K562 (cell line): ENCODE data around the gene CLDND2. TPM values are rescaled to one million over a fixed set of nuclear protein-coding genes. Genes with fewer than 3 reads are reported as not detected.

ENCODE experiments used
- ATAC-seq: fragments of 200-7000 bp; cut with Tn5 transposase; 3 replicates; pipeline ENCODE4 v1.9.1; 2020; ENCODE audit warnings: moderate library complexity
- BruUV-seq: library from RNA; stranded (reverse); fragments of 400-500 nt; replicated peaks from 2 replicates; lab custom pipeline; 2021; lab: Mats Ljungman, UMichigan
- CTCF ChIA-PET: fragments of 300-600 bp; formaldehyde crosslinking; extraction: SDS; loops from one replicate; lab custom pipeline; 2021; ENCODE audit warnings: low intra/inter-chr PET ratio; lab: Yijun Ruan, JAX
- POLR2A ChIA-PET: fragments of 300-600, 350-650 bp; sonication (Branson Sonifier 250); formaldehyde crosslinking; extraction: SDS; loops from one replicate; lab custom pipeline; 2021; ENCODE audit warnings: antibody characterized with exemption, inconsistent platforms; lab: Yijun Ruan, JAX
- DNase-seq, 4 experiments: peaks; one replicate each; pipeline versions ENCODE4 v3.0.0 to v3.0.0-alpha.2; 2011 to 2018; ENCODE audit warnings: low spot score in 3 of 4, mixed read lengths in 3 of 4; ENCODE audit errors: extremely low read depth in 1 of 4
- FAIRE-seq: peaks from 2 replicates; lab custom pipeline; 2011; peaks lifted over from hg19 to GRCh38; lab: Jason Lieb, UNC
- H2AFZ ChIP-seq: 2 replicates; pipeline ENCODE4 v1.6.0; 2011; ENCODE audit warnings: low read depth, low read length, control low read depth, inconsistent platforms
- H3K27ac ChIP-seq: fragments of 200-600 bp; 3 replicates; pipeline ENCODE4 v1.8.0; 2011; ENCODE audit warnings: low read depth, mild to moderate bottlenecking, control low read depth, inconsistent platforms, low read length, moderate library complexity, mixed read lengths; ENCODE audit errors: extremely low read depth
- H3K27me3 ChIP-seq, 2 experiments: fragments of 300-600 bp in 1 of 2; 2 replicates in 1 of 2; 3 replicates in 1 of 2; pipeline versions ENCODE4 v1.6.0 to v1.8.0; 2011; ENCODE audit warnings: inconsistent platforms in 2 of 2, low read length in 2 of 2, mild to moderate bottlenecking in 1 of 2, mixed read lengths in 1 of 2, moderate library complexity in 1 of 2; ENCODE audit not compliant: control insufficient read depth in 2 of 2, insufficient read depth in 2 of 2
- H3K36me3 ChIP-seq: fragments of 300-600 bp; 3 replicates; pipeline ENCODE4 v1.8.0; 2011; ENCODE audit warnings: mild to moderate bottlenecking, low read length, inconsistent platforms; ENCODE audit not compliant: control insufficient read depth, insufficient read depth
- H3K4me1 ChIP-seq, 2 experiments: fragments of 200-600 bp in 1 of 2; replicated peaks in 1 of 2; 2 replicates in 1 of 2; 3 replicates in 1 of 2; pipeline versions ENCODE4 v1.5.1 to v1.8.0; 2011; ENCODE audit warnings: inconsistent platforms in 2 of 2, low read length in 2 of 2, mild to moderate bottlenecking in 1 of 2, mixed read lengths in 1 of 2, moderate library complexity in 1 of 2; ENCODE audit not compliant: control insufficient read depth in 2 of 2, insufficient read depth in 2 of 2
- H3K4me2 ChIP-seq: 2 replicates; pipeline ENCODE4 v1.6.1; 2011; ENCODE audit warnings: low read length, control low read depth, inconsistent platforms, mixed read lengths; ENCODE audit not compliant: insufficient read depth
- H3K4me3 ChIP-seq: fragments of 200-600 bp; sonication (generic), shearing (Covaris generic); 2 replicates; pipeline ENCODE4 v1.5.1; 2016; ENCODE audit warnings: control low read depth, inconsistent platforms
- H3K79me2 ChIP-seq: fragments of 200-600 bp; 3 replicates; pipeline ENCODE4 v1.8.0; 2011; ENCODE audit warnings: low read length, inconsistent platforms; ENCODE audit not compliant: control insufficient read depth, insufficient read depth
- H3K9ac ChIP-seq, 2 experiments: 2 replicates each; pipeline versions ENCODE4 v1.6.0 to v1.6.1; 2011; ENCODE audit warnings: low read depth in 2 of 2, low read length in 2 of 2, control low read depth in 1 of 2, inconsistent platforms in 1 of 2, mild to moderate bottlenecking in 1 of 2, mixed read lengths in 1 of 2; ENCODE audit not compliant: insufficient read depth in 1 of 2
- H3K9me1 ChIP-seq: one replicate; pipeline ENCODE4 v1.6.0; 2011; ENCODE audit warnings: inconsistent platforms, mild to moderate bottlenecking, low read length, moderate library complexity; ENCODE audit not compliant: control insufficient read depth, insufficient read depth
- H3K9me3 ChIP-seq: replicated peaks from 2 replicates; pipeline ENCODE4 v1.5.1; 2011; ENCODE audit warnings: low read depth, low read length, inconsistent platforms; ENCODE audit not compliant: control insufficient read depth, insufficient read depth
- H4K20me1 ChIP-seq: replicated peaks from 2 replicates; pipeline ENCODE4 v1.6.1; 2011; ENCODE audit warnings: low read length, inconsistent platforms, mixed read lengths; ENCODE audit not compliant: control insufficient read depth, insufficient read depth
- EHMT2 ChIP-seq: fragments of 450-650 bp; IDR thresholded peaks from 2 replicates; pipeline ENCODE4 v1.6.1; 2018; ENCODE audit warnings: antibody characterized with exemption
- KDM4B ChIP-seq, 2 experiments: fragments of 450-650 bp in 1 of 2; sonication (generic) in 1 of 2; IDR thresholded peaks; 2 replicates each; pipeline ENCODE4 v1.6.1; 2016 to 2017; ENCODE audit warnings: borderline replicate concordance in 2 of 2, antibody characterized with exemption in 1 of 2, low read depth in 1 of 2, mild to moderate bottlenecking in 1 of 2
- MIER1 ChIP-seq: fragments of 450-650 bp; IDR thresholded peaks from 2 replicates; pipeline ENCODE4 v1.6.1; 2016; ENCODE audit warnings: antibody characterized with exemption, mild to moderate bottlenecking, low read depth
- POLR2AphosphoS5 ChIP-seq: IDR thresholded peaks from 2 replicates; pipeline ENCODE4 v1.6.1; 2011; ENCODE audit warnings: mild to moderate bottlenecking, low read depth, low read length, moderate library complexity; ENCODE audit not compliant: control insufficient read depth, insufficient read depth
- TCF3 ChIP-seq: sonication (generic); formaldehyde crosslinking; IDR thresholded peaks from 2 replicates; pipeline ENCODE4 v1.4.0; 2020; ENCODE audit warnings: mild to moderate bottlenecking, missing genetic modification reagents
- WHSC1 ChIP-seq: IDR thresholded peaks from one replicate; pipeline ENCODE4 v1.6.1; 2012; ENCODE audit warnings: low read length, control low read depth, inconsistent platforms
- WGBS: fragments of 100-300 bp; shearing (Covaris generic); methylation state at CpG from one replicate; pipeline ENCODE4 v1.1.6; 2016; ENCODE audit warnings: low coverage, mixed read lengths; ENCODE audit not compliant: insufficient coverage; ENCODE audit errors: missing lambda C conversion rate; 5-methylcytosine and 5-hydroxymethylcytosine counted together
- in situ Hi-C: fragments of 300-500 bp; cut with MboI; formaldehyde crosslinking; loops from 4 replicates; pipeline ENCODE4 v1.15.0; 2018; ENCODE audit warnings: inconsistent platforms, mixed read lengths
- intact Hi-C: fragments of 100-400 bp; cut with micrococcal nuclease; formaldehyde crosslinking; loops from 2 replicates; pipeline ENCODE4 v1.14.2; 2022
- polyA plus RNA-seq, 8 experiments: library from polyadenylated mRNA; depleted of rRNA in 4 of 8; stranded (reverse) in 5 of 8; unstranded in 3 of 8; fragments of >200 nt; fragmentation: Nextera tagmentation in 2 of 8; fragmentation: Illumina TruSeq in 1 of 8; extraction: Ambion mirVana in 2 of 8; extraction: Trizol in 1 of 8; gene quantifications; 2 replicates each; pipeline versions ENCODE4 v1.2.1 to v1.2.3, GENCODE V29; 2011 to 2014; ENCODE audit warnings: inconsistent platforms in 1 of 8, missing spikeins in 1 of 8
- total RNA-seq, 7 experiments: library from RNA; depleted of rRNA in 6 of 7; stranded (reverse); fragments of >200 nt in 6 of 7; fragmentation: Illumina TruSeq in 2 of 7; extraction: Trizol in 2 of 7; gene quantifications; 2 replicates each; pipeline versions ENCODE4 v1.2.1 to v1.2.3, GENCODE V29; 2011 to 2021; ENCODE audit warnings: low replicate concordance in 1 of 7
- TF ChIP-seq, protein P1 (sequence below), 2 experiments: IDR thresholded peaks in 1 of 2; conservative IDR thresholded peaks in 1 of 2; 2 replicates each; pipeline ENCODE4 v1.6.1; 2016; ENCODE audit warnings: low read depth in 2 of 2, mild to moderate bottlenecking in 1 of 2, missing compliant biosample characterization in 1 of 2, missing genetic modification characterization in 1 of 2, moderate library complexity in 1 of 2
- TF ChIP-seq, protein P2 (sequence below), 2 experiments: fragments of 450-650 bp; formaldehyde crosslinking in 1 of 2; IDR thresholded peaks; 2 replicates each; pipeline versions ENCODE4 v1.4.0 to v1.6.1; 2014 to 2020; ENCODE audit warnings: mild to moderate bottlenecking in 2 of 2, borderline replicate concordance in 1 of 2, low read depth in 1 of 2

CLDND2 gene
- total and polyA plus RNA-seq, 9 of the 15 experiments (the other 6 are each of a cell fraction or from before 2014, with no cell fraction given) = 0.45 to 4.0 (median 1.2) TPM; not detected in 3

DNA sequence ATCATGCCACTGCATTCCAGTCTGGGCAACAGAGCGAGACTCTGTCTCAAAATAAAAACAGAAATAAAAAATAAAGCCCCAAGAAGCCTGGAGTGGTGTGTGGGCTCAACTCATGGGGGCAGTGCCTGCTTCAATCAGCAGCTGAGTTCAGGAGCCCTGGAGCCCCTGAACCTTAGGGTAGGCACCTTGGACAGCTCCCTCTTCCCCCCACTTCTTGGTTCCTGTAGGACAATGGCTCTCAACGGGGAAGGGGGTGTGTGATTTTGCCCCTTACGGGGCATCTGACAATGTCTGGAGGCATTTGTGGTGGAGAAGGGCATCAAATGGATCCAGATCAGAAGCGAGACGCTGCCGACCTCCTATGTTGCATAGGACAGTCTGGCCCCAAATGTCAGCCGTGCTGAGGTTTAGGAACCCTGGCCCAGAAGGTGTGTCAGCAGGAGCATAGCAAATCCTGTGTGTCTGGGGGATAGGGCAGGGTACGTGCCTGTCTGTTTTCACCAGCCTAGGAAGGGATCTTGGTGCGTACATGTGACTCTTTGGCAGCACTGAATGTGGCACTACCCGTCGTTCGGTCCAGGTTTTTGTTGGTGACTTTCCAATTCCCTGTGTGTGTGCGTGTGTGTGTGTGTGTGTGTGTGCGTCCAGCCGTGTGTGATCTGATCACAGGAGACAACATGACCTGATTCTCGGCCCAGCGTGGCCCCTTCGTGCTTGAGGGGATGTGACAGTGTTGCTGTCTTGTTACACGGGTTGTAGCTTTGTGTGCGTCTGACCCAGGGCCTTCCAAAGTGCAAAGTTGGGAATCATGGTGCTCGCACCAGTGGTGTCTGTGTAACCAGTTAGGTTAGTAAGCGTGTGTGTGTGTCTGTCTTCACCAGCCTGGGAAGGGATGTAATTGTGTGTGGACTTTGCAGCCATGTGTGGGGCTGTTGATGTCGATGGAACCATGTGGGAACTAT lies 49.8 kb downstream of the CLDND2 start:
- Histone ChIP-seq H3K27me3 (peaks cover 20 to 72% of the 10 kb centered on the region in 2 experiments; a peak in 4 of 5 replicates), H3K27ac (no peak overlapping the region), H4K20me1 (peaks cover 6% of the 10 kb centered on the region; the same call in 1 of the 2 replicates), H2AFZ (no peak overlapping the region), H3K9ac (no peak overlapping the region), H3K4me1 (peaks cover 0 to 17% of the 10 kb centered on the region in 2 experiments; a peak in 3 of 5 replicates), H3K36me3 (no peaks in the 10 kb centered on the region), H3K4me3 (no peak overlapping the region), H3K79me2 (no peaks in the 10 kb centered on the region), H3K9me1 (no peaks in the 10 kb centered on the region), H3K9me3 (no peaks in the 10 kb centered on the region; the same call in 1 of the 2 replicates), H3K4me2 (no peak overlapping the region)
- 7% methylated on average over 23 of the region's 23 CpGs for WGBS
- in situ Hi-C loops = no loop called here
- intact Hi-C loops = no loop called here
- POLR2A ChIA-PET = no interaction called here
- FAIRE-seq = peak; percentile 32
- no TSS peak for BruUV-seq
- ATAC-seq = no peak
- peak in 1 of 4 experiments; percentile 48 for DNase-seq
- CTCF ChIA-PET = no interaction called here
- TF ChIP-seq EHMT2 (peak; percentile 93), POLR2AphosphoS5 (no peak), KDM4B (IDR thresholded peaks at IDR 0.05; ENCODE audit: borderline replicate concordance in 2 of 2, low read depth in 1 of 2) (no peak), MIER1 (peak; percentile 89), WHSC1 (no peak), TCF3 (CRISPR knock-in tag) (no peak)
- TF ChIP-seq, protein P1, sequence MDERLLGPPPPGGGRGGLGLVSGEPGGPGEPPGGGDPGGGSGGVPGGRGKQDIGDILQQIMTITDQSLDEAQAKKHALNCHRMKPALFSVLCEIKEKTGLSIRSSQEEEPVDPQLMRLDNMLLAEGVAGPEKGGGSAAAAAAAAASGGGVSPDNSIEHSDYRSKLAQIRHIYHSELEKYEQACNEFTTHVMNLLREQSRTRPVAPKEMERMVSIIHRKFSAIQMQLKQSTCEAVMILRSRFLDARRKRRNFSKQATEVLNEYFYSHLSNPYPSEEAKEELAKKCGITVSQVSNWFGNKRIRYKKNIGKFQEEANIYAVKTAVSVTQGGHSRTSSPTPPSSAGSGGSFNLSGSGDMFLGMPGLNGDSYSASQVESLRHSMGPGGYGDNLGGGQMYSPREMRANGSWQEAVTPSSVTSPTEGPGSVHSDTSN (CRISPR knock-in tag; IDR thresholded peaks at IDR 0.05; ENCODE audit: low read depth) = no peak
- TF ChIP-seq, protein P1 (tag; conservative IDR thresholded peaks at IDR 0.05; ENCODE audit: low read depth) = no peak
- TF ChIP-seq, protein P2, sequence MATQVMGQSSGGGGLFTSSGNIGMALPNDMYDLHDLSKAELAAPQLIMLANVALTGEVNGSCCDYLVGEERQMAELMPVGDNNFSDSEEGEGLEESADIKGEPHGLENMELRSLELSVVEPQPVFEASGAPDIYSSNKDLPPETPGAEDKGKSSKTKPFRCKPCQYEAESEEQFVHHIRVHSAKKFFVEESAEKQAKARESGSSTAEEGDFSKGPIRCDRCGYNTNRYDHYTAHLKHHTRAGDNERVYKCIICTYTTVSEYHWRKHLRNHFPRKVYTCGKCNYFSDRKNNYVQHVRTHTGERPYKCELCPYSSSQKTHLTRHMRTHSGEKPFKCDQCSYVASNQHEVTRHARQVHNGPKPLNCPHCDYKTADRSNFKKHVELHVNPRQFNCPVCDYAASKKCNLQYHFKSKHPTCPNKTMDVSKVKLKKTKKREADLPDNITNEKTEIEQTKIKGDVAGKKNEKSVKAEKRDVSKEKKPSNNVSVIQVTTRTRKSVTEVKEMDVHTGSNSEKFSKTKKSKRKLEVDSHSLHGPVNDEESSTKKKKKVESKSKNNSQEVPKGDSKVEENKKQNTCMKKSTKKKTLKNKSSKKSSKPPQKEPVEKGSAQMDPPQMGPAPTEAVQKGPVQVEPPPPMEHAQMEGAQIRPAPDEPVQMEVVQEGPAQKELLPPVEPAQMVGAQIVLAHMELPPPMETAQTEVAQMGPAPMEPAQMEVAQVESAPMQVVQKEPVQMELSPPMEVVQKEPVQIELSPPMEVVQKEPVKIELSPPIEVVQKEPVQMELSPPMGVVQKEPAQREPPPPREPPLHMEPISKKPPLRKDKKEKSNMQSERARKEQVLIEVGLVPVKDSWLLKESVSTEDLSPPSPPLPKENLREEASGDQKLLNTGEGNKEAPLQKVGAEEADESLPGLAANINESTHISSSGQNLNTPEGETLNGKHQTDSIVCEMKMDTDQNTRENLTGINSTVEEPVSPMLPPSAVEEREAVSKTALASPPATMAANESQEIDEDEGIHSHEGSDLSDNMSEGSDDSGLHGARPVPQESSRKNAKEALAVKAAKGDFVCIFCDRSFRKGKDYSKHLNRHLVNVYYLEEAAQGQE (IDR thresholded peaks at IDR 0.05; ENCODE audit: borderline replicate concordance) = peak; percentile 96
- TF ChIP-seq, protein P2 (CRISPR knock-in tag; IDR thresholded peaks at IDR 0.05; ENCODE audit: low read depth) = peak; percentile 89
